ENCODE results near the gene PARVB.

- no peak for TF ChIP-seq YY1 (IDR thresholded peaks at IDR 0.05; ENCODE audit: low read depth, low read length)
- TF ChIP-seq CTCF (IDR thresholded peaks at IDR 0.05; ENCODE audit: control extremely low read depth in 1 of 3, insufficient read depth in 1 of 3, low read depth in 1 of 3, low read length in 3 of 3): no peak
- no peak for TF ChIP-seq RAD21 (IDR thresholded peaks at IDR 0.05 in 1 of 2, conservative IDR thresholded peaks at IDR 0.05 in 1 of 2; ENCODE audit: low read depth in 2 of 2, low read length in 2 of 2)
- no peak for TF ChIP-seq TBP (IDR thresholded peaks at IDR 0.05; ENCODE audit: low read depth, low read length)
- TF ChIP-seq POLR2A (IDR thresholded peaks at IDR 0.05; ENCODE audit: control extremely low read depth in 1 of 2, low read depth in 2 of 2, low read length in 2 of 2): no peak
- no peak for TF ChIP-seq JUN (IDR thresholded peaks at IDR 0.05; ENCODE audit: low read depth, low read length)
- TF ChIP-seq GTF2F1 (IDR thresholded peaks at IDR 0.05; ENCODE audit: borderline replicate concordance, low read depth, low read length): no peak
- no peak for TF ChIP-seq SRF (IDR thresholded peaks at IDR 0.05; ENCODE audit: low read depth, low read length)
- no peak for TF ChIP-seq TCF12 (IDR thresholded peaks at IDR 0.05; ENCODE audit: low read depth, low read length)
Measured at GRCh38 chr22:44144046-44144569, 120.0 kb downstream of the PARVB start.
